Fibroblast of lung (primary cell): ENCODE measurements around the gene NFIL3.

Experiments used
- CTCF ChIP-seq, 2 donors: IDR thresholded peaks in 1 of 2; conservative IDR thresholded peaks in 1 of 2; 1 replicate in 1 of 2; 2 replicates in 1 of 2; pipeline ENCODE4 v1.5.1; 2011 to 2012; ENCODE audit warnings: low read length in 2 of 2, control low read depth in 1 of 2, inconsistent platforms in 1 of 2, low read depth in 1 of 2, mild to moderate bottlenecking in 1 of 2
- EZH2 ChIP-seq: IDR thresholded peaks from 2 replicates; pipeline ENCODE4 v1.5.1; 2012; ENCODE audit warnings: low read length, control low read depth, mild to moderate bottlenecking; ENCODE audit errors: missing control alignments

GRCh38 chr9:91374939-91375338 lies 48.7 kb downstream of the NFIL3 start:
- no peak for TF ChIP-seq CTCF (conservative IDR thresholded peaks at IDR 0.05 in 1 of 2, IDR thresholded peaks at IDR 0.05 in 1 of 2; ENCODE audit: low read depth in 1 of 2, low read length in 2 of 2)
- TF ChIP-seq EZH2, result no peak
